A673 (cell line): Measurements from ENCODE around the gene PGAP3.

ENCODE experiments used
- CTCF ChIP-seq: fragments of 300-800, 200-600 bp; sonication (generic); conservative IDR thresholded peaks from 2 replicates; pipeline ENCODE4 v1.5.1; 2017; ENCODE audit warnings: low read depth, mild to moderate bottlenecking, antibody characterized with exemption, low read length, moderate library complexity, mixed read lengths
- EZH2 ChIP-seq: fragments of 200-600 bp; sonication (generic); IDR thresholded peaks from 2 replicates; pipeline ENCODE4 v1.6.1; 2017; ENCODE audit warnings: borderline replicate concordance, low read depth, mild to moderate bottlenecking, mixed read lengths, antibody characterized with exemption, low read length; ENCODE audit not compliant: poor library complexity, severe bottlenecking

GRCh38 chr17:39736319-39737165 is 48.7 kb upstream of the PGAP3 start:
- TF ChIP-seq CTCF (no peak), EZH2 (no peak)
